Omental fat pad (tissue), 4 donors: ENCODE data around the gene NDUFV2. TPM values are rescaled to one million over a fixed set of nuclear protein-coding genes. Genes with fewer than 3 reads are reported as not detected.
"Not testable (repeated sequence)": the region's sequence is repeated elsewhere in the genome, so short reads cannot be mapped to it uniquely, and the experiment has no call there.

ENCODE experiments used
- ATAC-seq: fragments of 150-250 bp; one replicate; pipeline ENCODE4 v1.9.1; 2016; ENCODE audit warnings: mild to moderate bottlenecking, moderate library complexity; ENCODE audit not compliant: low FRiP score
- DNase-seq: peaks from one replicate; pipeline ENCODE4 v3.0.0-alpha.2; 2019; ENCODE audit warnings: low spot score
- CTCF ChIP-seq, 3 donors: fragments of 450-650 bp; IDR thresholded peaks; one replicate each; pipeline ENCODE4 v1.5.1; 2016 to 2017; ENCODE audit warnings: antibody characterized with exemption in 3 of 3, mild to moderate bottlenecking in 3 of 3, moderate library complexity in 2 of 3
- total RNA-seq, 4 donors: library from RNA; depleted of rRNA; stranded (reverse); fragments of >200 nt; gene quantifications; one replicate each; pipeline ENCODE4 v1.1.0, GENCODE V29; 2016

Gene NDUFV2
- total RNA-seq, 4 donors from 2014 or later: 86.1 to 92.1 (median 88.8) TPM

GRCh38 chr18:9169515-9169914 is 67.0 kb downstream of the NDUFV2 start:
- DNase-seq, ATAC-seq: not testable (repeated sequence)

- DNase-seq, ATAC-seq: not testable (repeated sequence)
Observed at GRCh38 chr18:9171919-9172318, 69.4 kb downstream of the NDUFV2 start.

GRCh38 chr18:9172506-9173127 is 70.1 kb downstream of the NDUFV2 start:
- no peak for TF ChIP-seq CTCF (IDR thresholded peaks at IDR 0.05)
- ATAC-seq (no peak), DNase-seq (no peak)

- ATAC-seq (no peak), DNase-seq (no peak)
- TF ChIP-seq CTCF (IDR thresholded peaks at IDR 0.05): no peak
Observed at GRCh38 chr18:9173770-9174233, 71.3 kb downstream of the NDUFV2 start.

- TF ChIP-seq CTCF (IDR thresholded peaks at IDR 0.05): no peak
- ATAC-seq (no peak), DNase-seq (no peak)
Observed at GRCh38 chr18:9174302-9174701, 71.8 kb downstream of the NDUFV2 start.

GRCh38 chr18:9175115-9175514 is 72.6 kb downstream of the NDUFV2 start:
- no peak for TF ChIP-seq CTCF (IDR thresholded peaks at IDR 0.05)
- ATAC-seq (no peak), DNase-seq (no peak)

GRCh38 chr18:9177031-9177430 is 74.5 kb downstream of the NDUFV2 start:
- no peak for TF ChIP-seq CTCF (IDR thresholded peaks at IDR 0.05)
- no peak for ATAC-seq
- no peak for DNase-seq

- ATAC-seq (no peak), DNase-seq (no peak)
- no peak for TF ChIP-seq CTCF (IDR thresholded peaks at IDR 0.05)
Observed at GRCh38 chr18:9177466-9177865, 75.0 kb downstream of the NDUFV2 start.
